Esophagus squamous epithelium (tissue), 4 donors: ENCODE results near the gene GBE1.

ENCODE experiments used
- POLR2A ChIP-seq, 4 donors: fragments of 450-650 bp; IDR thresholded peaks; one replicate each; pipeline ENCODE4 v1.6.1; 2017; ENCODE audit warnings: antibody characterized with exemption in 4 of 4, mild to moderate bottlenecking in 4 of 4, moderate library complexity in 3 of 4
- TF ChIP-seq, protein P1 (sequence below), 6 experiments: fragments of 450-650 bp in 4 of 6; fragments of 200-600 bp in 2 of 6; sonication (generic) in 2 of 6; IDR thresholded peaks; one replicate each; pipeline ENCODE4 v1.5.1; 2016 to 2019; ENCODE audit warnings: antibody characterized with exemption in 6 of 6, mild to moderate bottlenecking in 4 of 6, moderate library complexity in 4 of 6

DNA sequence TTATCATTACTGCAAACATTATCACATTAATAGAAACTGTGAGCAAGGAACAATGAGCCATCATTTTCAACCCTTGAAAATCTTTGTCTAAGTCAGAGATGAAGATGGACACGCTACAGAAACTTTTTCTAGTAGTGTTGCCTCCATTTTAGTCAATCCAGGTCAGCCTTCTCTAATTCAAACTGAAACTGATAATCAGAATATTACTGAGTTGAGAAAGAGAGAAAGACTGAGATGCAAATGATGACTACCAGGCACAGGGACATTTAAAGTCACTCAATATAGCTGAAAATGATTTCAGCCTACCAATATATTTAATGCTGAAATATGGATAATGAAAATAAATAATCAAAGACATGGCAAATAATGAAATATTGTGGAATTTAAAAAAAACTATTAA, 261.4 kb downstream of the GBE1 start:
- TF ChIP-seq, protein P1, sequence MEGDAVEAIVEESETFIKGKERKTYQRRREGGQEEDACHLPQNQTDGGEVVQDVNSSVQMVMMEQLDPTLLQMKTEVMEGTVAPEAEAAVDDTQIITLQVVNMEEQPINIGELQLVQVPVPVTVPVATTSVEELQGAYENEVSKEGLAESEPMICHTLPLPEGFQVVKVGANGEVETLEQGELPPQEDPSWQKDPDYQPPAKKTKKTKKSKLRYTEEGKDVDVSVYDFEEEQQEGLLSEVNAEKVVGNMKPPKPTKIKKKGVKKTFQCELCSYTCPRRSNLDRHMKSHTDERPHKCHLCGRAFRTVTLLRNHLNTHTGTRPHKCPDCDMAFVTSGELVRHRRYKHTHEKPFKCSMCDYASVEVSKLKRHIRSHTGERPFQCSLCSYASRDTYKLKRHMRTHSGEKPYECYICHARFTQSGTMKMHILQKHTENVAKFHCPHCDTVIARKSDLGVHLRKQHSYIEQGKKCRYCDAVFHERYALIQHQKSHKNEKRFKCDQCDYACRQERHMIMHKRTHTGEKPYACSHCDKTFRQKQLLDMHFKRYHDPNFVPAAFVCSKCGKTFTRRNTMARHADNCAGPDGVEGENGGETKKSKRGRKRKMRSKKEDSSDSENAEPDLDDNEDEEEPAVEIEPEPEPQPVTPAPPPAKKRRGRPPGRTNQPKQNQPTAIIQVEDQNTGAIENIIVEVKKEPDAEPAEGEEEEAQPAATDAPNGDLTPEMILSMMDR (IDR thresholded peaks at IDR 0.05) = no peak
- no peak for TF ChIP-seq POLR2A (IDR thresholded peaks at IDR 0.05)
